T-helper 1 cell treated with Interleukin-12 subunit alpha and Interleukin-12 subunit beta and Interleukin-4 antibody, amounts not matched to agents 30 μg/mL and 1 μg/mL, for 36 hours (primary cell): ENCODE results near the gene TIMM22.
"Not testable (repeated sequence)": the region's sequence is repeated elsewhere in the genome, so short reads cannot be mapped to it uniquely, and the experiment has no call there.

Experiments
- H3K27ac Mint-ChIP-seq: one replicate; pipeline ENCODE4 v1.8.0; 2021; ENCODE audit warnings: mild to moderate bottlenecking, mixed read lengths
- H3K27me3 Mint-ChIP-seq: one replicate; pipeline ENCODE4 v1.8.0; 2021; ENCODE audit warnings: low read depth, mixed read lengths
- H3K36me3 Mint-ChIP-seq: one replicate; pipeline ENCODE4 v1.8.0; 2021; ENCODE audit warnings: low read depth, mixed read lengths
- H3K4me1 Mint-ChIP-seq: one replicate; pipeline ENCODE4 v1.8.0; 2021; ENCODE audit warnings: low read depth, mixed read lengths
- H3K4me3 Mint-ChIP-seq: one replicate; pipeline ENCODE4 v1.8.0; 2021; ENCODE audit warnings: mild to moderate bottlenecking, moderate library complexity, mixed read lengths
- H3K9me3 Mint-ChIP-seq: one replicate; pipeline ENCODE4 v1.8.0; 2021; ENCODE audit warnings: mixed read lengths

The TIMM22 gene

GRCh38 chr17:1040216-1040600, 43.3 kb downstream of the TIMM22 start:
- Mint-ChIP-seq H3K27ac (no peak overlapping the region), H3K4me1 (peaks cover 4% of the 10 kb centered on the region), H3K4me3 (no peak overlapping the region), H3K9me3 (no peaks in the 10 kb centered on the region), H3K36me3 (peaks cover 11% of the 10 kb centered on the region), H3K27me3 (no peaks in the 10 kb centered on the region)

GRCh38 chr17:1041746-1042145, 44.8 kb downstream of the TIMM22 start:
- Mint-ChIP-seq H3K4me1 (peaks cover 4% of the 10 kb centered on the region), H3K36me3 (peaks cover 17% of the 10 kb centered on the region), H3K4me3 (no peak overlapping the region), H3K27ac (no peak overlapping the region), H3K9me3 (no peaks in the 10 kb centered on the region), H3K27me3 (no peaks in the 10 kb centered on the region)

- H3K36me3 Mint-ChIP-seq = peaks cover 17% of the 10 kb centered on the region
- H3K27ac Mint-ChIP-seq = no peak overlapping the region
- peaks cover 4% of the 10 kb centered on the region for H3K4me1 Mint-ChIP-seq
- H3K9me3 Mint-ChIP-seq = no peaks in the 10 kb centered on the region
- no peaks in the 10 kb centered on the region for H3K27me3 Mint-ChIP-seq
- H3K4me3 Mint-ChIP-seq = no peak overlapping the region
These were observed 45.6 kb downstream of the TIMM22 start for GRCh38 chr17:1042486-1042885.

DNA sequence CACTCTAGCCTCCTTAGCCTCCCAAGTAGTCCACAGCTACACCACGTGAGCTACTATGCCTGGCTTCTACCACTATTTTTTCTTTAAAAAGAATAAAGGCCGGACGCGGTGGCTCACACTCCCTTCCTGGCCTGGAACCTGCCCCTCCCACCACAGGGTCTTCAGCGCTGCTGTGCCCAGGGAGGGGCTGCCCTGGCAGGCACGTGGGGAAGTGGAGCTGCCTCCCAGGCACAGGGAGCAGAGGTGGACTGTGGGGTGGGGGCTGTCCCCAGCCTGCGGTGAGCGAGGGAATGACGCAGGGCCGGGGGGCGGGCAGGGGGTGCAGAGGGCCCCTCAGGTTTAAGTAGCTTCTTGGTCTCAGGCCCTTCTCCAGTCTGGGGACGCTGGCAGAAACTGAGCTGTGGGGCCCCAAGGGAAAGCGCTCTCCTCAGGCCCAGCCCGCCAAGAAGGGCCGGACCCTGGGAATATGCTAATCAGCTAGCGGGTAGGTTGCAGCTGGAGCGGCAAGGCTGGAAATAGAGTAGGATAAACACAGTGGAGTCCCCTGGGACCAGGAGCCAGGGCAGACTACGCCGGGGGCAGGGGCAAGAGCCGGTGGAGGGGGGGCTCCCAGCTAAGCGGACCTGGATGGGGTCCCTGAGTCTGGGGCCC, 46.8 kb downstream of the TIMM22 start:
- peaks cover 17% of the 10 kb centered on the region for H3K36me3 Mint-ChIP-seq
- H3K9me3 Mint-ChIP-seq = no peaks in the 10 kb centered on the region
- no peak overlapping the region for H3K4me3 Mint-ChIP-seq
- peaks cover 4% of the 10 kb centered on the region for H3K4me1 Mint-ChIP-seq
- H3K27ac Mint-ChIP-seq = no peak overlapping the region
- H3K27me3 Mint-ChIP-seq = no peaks in the 10 kb centered on the region

DNA sequence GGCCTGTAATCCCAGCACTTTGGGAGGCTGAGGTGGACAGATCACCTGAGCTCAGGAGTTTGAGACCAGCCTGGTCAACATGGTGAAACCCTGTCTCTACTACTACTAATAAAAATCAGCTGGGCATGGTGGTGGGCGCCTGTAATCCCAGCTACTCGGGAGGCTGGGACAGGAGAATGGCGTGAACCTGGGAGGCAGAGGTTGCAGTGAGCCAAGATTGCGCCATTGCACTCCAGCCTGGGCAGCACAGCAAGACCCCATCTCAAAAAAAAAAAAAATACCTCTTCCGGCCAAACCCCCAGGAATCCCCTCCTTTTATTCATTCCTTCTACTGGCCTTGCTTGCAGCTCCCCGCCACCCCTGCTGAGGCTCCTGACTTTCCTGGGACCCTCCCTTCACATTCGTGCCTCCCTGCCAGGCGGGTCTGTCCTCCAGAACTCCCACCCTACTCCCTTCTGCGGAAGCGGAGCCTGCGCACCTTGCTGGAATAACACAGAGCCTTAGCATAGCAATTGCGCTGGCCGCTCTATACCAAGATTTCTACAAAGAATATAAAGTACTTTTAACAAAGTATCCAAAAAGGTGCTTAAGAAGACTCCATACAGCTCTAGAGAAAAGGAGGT, 47.6 kb downstream of the TIMM22 start:
- H3K9me3 Mint-ChIP-seq, H3K27me3 Mint-ChIP-seq, H3K4me1 Mint-ChIP-seq, H3K4me3 Mint-ChIP-seq, H3K27ac Mint-ChIP-seq: not testable (repeated sequence)
- H3K36me3 Mint-ChIP-seq = peaks cover 22% of the 10 kb centered on the region

- Mint-ChIP-seq H3K9me3 (no peaks in the 10 kb centered on the region), H3K4me3 (no peak overlapping the region), H3K27ac (no peak overlapping the region), H3K27me3 (no peaks in the 10 kb centered on the region), H3K4me1 (peaks cover 4% of the 10 kb centered on the region), H3K36me3 (peaks cover 23% of the 10 kb centered on the region)
These were observed 48.5 kb downstream of the TIMM22 start for GRCh38 chr17:1045456-1045855.

- H3K4me1 Mint-ChIP-seq = peaks cover 4% of the 10 kb centered on the region
- H3K4me3 Mint-ChIP-seq = no peak overlapping the region
- H3K9me3 Mint-ChIP-seq = no peaks in the 10 kb centered on the region
- peaks cover 23% of the 10 kb centered on the region for H3K36me3 Mint-ChIP-seq
- no peaks in the 10 kb centered on the region for H3K27me3 Mint-ChIP-seq
- no peak overlapping the region for H3K27ac Mint-ChIP-seq
These were observed 50.4 kb downstream of the TIMM22 start for GRCh38 chr17:1047177-1047878.

DNA sequence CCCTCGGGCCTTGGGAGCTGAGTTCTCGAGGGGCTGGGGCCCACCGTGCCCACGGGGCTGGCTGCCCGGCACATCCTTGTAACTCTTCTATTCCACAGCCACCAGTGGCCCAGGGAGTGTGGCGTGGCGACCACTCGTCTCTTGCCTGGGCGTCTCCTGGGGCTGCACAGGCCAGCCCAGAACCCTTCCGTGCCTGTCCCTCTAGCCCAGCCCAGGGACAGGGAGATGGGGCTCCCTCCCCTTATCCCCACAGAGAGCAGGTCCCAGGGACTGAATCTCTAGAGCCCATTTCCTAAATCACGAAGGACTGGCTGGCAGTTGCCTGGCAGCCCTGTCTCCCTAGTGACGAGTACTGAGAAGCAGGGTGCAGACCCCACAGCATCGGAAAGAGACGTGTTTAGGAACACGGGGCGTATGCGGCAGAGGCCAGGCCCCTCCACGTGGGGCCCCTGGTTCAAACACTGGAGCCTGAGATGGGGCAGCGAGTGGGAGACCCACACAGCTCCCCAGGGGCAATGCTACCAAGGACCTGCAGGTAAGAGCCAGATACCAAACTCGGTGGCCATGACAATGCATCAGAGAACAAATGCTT, 51.0 kb downstream of the TIMM22 start:
- Mint-ChIP-seq H3K36me3 (peaks cover 17% of the 10 kb centered on the region), H3K9me3 (no peaks in the 10 kb centered on the region), H3K27ac (no peak overlapping the region), H3K4me3 (no peak overlapping the region), H3K4me1 (peaks cover 4% of the 10 kb centered on the region), H3K27me3 (no peaks in the 10 kb centered on the region)

DNA sequence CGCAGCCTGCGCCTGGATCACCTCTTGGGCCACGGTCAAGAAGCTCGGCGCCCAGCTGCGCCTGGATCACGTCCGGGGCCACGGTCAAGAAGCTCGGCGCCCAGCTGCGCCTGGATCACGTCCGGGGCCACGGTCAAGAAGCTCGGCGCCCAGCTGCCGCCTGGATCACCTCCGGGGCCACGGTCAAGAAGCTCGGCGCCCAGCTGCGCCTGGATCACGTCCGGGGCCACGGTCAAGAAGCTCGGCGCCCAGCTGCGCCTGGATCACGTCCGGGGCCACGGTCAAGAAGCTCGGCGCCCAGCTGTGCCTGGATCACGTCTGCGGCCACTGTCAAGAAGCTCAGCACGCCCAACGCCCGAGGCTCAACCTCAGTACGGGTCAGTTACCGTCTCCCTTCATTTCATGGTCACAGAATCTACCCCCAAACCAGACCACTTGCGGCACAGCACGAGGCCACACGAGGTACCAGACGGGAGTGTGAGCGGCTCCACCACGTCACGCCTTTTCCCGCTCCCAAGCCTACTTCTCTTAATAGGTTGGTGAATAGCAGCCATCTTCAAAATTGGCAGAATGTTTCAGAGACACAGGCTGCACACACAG, 51.7 kb downstream of the TIMM22 start:
- not testable (repeated sequence) for H3K4me3 Mint-ChIP-seq, H3K9me3 Mint-ChIP-seq, H3K27ac Mint-ChIP-seq, H3K27me3 Mint-ChIP-seq, H3K4me1 Mint-ChIP-seq
- peaks cover 18% of the 10 kb centered on the region for H3K36me3 Mint-ChIP-seq

GRCh38 chr17:1049446-1050225, 52.7 kb downstream of the TIMM22 start:
- Mint-ChIP-seq H3K36me3 (peaks cover 19% of the 10 kb centered on the region), H3K9me3 (no peaks in the 10 kb centered on the region), H3K4me3 (no peak overlapping the region), H3K4me1 (peaks cover 3% of the 10 kb centered on the region), H3K27me3 (no peaks in the 10 kb centered on the region), H3K27ac (no peak overlapping the region)

GRCh38 chr17:1050246-1050995, 53.5 kb downstream of the TIMM22 start:
- H3K4me1 Mint-ChIP-seq = no peaks in the 10 kb centered on the region
- peaks cover 15% of the 10 kb centered on the region for H3K36me3 Mint-ChIP-seq
- H3K4me3 Mint-ChIP-seq = no peak overlapping the region
- H3K27me3 Mint-ChIP-seq = no peaks in the 10 kb centered on the region
- no peak overlapping the region for H3K27ac Mint-ChIP-seq
- H3K9me3 Mint-ChIP-seq = no peaks in the 10 kb centered on the region

GRCh38 chr17:1050996-1051925, 54.3 kb downstream of the TIMM22 start:
- Mint-ChIP-seq H3K36me3 (peaks cover 14% of the 10 kb centered on the region), H3K4me3 (no peak overlapping the region), H3K9me3 (no peaks in the 10 kb centered on the region), H3K27me3 (no peaks in the 10 kb centered on the region), H3K27ac (no peak overlapping the region), H3K4me1 (no peaks in the 10 kb centered on the region)
